ENCODE results near the gene SFMBT1.

- TF ChIP-seq ZNF462 (CRISPR knock-in tag; IDR thresholded peaks at IDR 0.05): no peak
- TF ChIP-seq ZNF114 (CRISPR knock-in tag; IDR thresholded peaks at IDR 0.05): no peak
- TF ChIP-seq EZH2 (IDR thresholded peaks at IDR 0.05; ENCODE audit: low read depth, unreplicated experiment): no peak
- no peak for TF ChIP-seq CTCF (conservative IDR thresholded peaks at IDR 0.05; ENCODE audit: low read depth in 2 of 2)
- TF ChIP-seq EZH2phosphoT487 (IDR thresholded peaks at IDR 0.05; ENCODE audit: unreplicated experiment): no peak
- TF ChIP-seq POLR2AphosphoS5 (IDR thresholded peaks at IDR 0.05; ENCODE audit: low read depth): no peak
- TF ChIP-seq JUNB (IDR thresholded peaks at IDR 0.05; ENCODE audit: unreplicated experiment): no peak
- no peak for TF ChIP-seq CREB1 (CRISPR knock-in tag; IDR thresholded peaks at IDR 0.05; ENCODE audit: low read depth)
- no peak for TF ChIP-seq REST (IDR thresholded peaks at IDR 0.05; ENCODE audit: unreplicated experiment)
- TF ChIP-seq ZNF331 (CRISPR knock-in tag; IDR thresholded peaks at IDR 0.05; ENCODE audit: low read depth): no peak
These were observed 46.3 kb upstream of the SFMBT1 start for GRCh38 chr3:53092216-53092615.

Data from GM23338 (cell line).